Fibroblast of peridontal ligament (primary cell): ENCODE data around the gene TCEA2.

ENCODE experiments used
- DNase-seq: peaks from one replicate; pipeline ENCODE4 v3.0.0-alpha.2; 2010; ENCODE audit errors: extremely low read depth

The TCEA2 gene

DNA sequence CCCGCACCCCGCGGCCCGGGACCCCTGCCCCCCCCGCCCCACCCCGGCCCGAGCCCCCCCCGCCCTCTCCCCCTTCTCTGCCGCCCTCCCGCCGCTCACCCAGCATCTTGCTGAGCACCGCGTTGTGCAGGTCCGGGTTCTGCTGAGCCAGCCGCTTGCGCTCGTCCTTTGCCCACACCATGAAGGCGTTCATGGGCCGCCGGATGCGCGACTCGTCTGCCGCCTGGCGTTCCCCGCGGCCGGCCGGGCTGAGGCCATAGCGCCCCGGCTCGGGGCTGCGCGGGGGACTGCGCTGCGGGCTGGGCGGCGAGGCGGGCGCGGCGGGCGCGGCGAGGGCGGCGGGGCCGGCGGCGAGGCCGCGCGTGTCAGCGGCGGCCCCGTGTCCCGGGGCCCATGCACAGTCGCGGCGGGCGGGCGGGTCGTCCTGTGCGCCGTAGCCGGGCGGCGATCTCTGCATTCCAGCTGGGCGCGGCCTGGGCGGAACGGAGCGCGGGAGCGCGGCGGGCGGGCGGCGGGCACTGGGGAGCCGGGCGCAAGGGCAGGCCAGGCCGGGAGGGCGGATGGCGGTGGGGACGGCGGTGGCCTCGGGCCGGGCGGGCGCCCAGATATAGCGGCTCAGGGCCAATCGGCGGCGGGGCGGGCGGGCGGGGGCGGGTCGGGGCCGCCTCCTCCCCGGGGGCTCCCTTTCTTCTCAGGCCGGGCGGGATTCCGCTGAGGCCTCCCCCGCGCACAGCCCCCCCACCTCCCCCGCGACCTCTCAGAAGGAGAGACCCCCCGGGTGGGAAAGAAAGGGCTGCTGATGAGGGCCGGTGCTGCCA lies 13.7 kb upstream of the TCEA2 start, which contains the start of gene SOX18:
Gene SOX18, minus strand, starts transcription at position 580 of the 818 bp plus-strand sequence. Its CDS starts 123 bp downstream, at position 457.
- DNase-seq: no peak

- DNase-seq: no peak
Observed at GRCh38 chr20:64049878-64050260, 13.1 kb upstream of the TCEA2 start.

DNA sequence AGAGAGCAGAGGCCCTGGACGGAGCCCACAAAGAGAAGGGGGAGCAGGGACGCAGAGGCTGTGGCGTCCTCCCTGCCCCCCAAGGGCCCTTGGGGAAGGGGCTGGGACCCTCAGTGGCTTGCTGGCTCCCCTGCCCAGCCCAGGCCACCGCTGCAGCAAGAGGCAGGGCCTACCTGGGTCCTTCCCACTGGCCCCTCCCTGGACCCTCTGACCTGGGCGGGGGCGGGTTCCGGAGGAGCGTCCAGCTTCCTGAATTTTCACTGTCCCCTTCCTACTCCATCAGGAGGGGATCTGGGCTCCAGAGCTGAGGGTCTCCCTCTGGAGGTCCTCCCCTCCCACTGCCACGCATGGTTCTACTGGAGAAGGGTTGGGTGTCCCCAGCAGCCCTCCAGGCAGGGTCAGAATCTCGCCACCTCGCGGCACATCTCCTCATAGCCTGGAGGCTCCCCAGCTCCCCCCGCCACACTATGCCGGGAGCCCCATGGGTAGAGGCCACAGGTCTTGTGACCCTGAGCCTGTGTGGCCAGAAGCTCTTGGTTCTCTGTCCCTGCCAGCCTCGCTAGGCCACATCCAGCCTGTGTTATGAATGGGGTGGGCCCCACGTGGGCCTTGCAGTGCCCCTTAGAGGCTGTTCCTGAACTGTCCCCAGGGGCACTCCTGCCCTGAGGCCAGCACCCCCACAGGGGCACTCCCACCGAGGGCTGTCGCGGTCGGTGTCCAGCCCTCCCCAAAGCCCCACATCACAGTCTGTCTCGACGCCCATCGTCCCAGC lies 12.6 kb upstream of the TCEA2 start:
- DNase-seq: no peak

GRCh38 chr20:64051033-64051452 lies 12.0 kb upstream of the TCEA2 start:
- DNase-seq: no peak

GRCh38 chr20:64051561-64052325 lies 11.3 kb upstream of the TCEA2 start:
- DNase-seq: no peak

DNA sequence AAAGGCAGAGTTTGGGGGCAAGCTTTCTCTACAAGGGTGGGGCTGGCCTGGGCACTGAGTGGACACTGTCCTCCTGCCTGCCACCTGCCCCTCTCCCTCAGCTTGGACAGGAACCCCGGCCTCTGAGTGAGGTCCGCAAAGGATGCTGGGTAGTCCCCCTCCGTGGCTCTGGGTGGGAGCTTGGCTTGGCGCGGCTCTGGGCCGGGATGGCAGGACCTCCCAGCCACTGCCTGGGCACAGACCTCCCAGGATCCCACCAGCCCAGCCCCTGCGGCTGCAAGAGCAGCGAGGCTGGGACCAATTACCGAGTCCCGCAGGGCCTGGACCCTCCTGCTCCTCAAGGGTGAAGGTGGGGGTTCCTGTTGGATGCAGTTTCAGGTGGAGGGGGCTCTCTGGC lies 10.7 kb upstream of the TCEA2 start:
- DNase-seq: no peak

DNA sequence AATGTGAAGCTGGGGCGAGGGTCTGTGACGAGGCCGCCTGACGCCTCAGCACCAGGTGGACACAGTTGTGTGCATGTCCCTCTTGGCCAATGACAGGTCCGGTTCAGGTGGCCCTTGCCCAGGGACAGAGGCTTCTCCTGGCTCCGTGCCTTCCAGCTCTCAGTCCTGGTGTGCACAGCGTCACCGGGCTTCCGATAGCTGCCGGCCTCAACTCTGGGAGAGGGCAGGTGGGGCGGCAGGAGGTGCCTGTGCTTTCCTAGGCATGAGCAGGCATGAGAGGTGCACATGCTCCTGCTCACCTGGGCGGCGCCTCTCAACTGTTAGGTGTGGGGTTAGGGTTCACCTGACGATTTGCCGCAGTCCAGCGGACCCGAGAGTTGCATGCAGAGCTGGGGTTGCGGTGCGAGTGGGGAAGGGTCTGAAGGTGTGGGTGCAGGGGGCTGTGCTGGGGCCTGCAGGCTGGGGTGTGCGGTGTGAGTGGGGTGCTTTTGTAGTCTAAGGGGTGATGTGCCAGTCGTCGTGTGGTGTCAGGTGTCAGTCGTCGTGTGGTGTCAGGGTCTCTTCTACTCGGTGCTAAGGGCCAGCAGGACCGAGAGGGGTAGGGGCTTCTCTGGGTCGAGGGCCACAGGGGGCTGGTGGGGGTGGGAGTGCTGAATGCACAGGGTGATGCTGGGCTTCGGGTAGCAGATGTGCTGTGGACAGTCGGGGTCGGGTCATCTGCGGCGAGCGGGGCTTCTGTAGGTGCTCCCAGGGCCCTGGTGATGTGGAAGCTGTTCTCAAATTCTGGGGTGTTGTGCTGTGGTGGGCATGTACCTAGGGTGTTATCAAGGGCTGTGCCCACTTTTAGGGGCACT lies 9.8 kb upstream of the TCEA2 start:
- DNase-seq: no peak

- no peak for DNase-seq
Observed at GRCh38 chr20:64053841-64054661, 8.9 kb upstream of the TCEA2 start.

GRCh38 chr20:64055396-64055892 lies 7.6 kb upstream of the TCEA2 start:
- no peak for DNase-seq

GRCh38 chr20:64055893-64056638 lies 6.9 kb upstream of the TCEA2 start:
- no peak for DNase-seq

DNA sequence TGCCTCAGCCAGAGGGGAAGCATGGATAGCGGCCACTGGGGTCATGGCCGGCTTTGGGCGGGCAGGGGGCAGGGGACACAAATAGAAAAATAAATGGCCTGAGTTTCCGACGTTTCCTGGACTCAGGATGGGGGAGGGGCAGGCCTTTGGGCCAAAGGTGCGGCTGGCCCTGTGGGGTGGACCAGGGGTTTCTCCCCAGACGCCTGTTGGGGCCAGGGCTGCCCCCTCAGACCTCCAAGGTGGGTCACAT lies 6.4 kb upstream of the TCEA2 start:
- no peak for DNase-seq

DNA sequence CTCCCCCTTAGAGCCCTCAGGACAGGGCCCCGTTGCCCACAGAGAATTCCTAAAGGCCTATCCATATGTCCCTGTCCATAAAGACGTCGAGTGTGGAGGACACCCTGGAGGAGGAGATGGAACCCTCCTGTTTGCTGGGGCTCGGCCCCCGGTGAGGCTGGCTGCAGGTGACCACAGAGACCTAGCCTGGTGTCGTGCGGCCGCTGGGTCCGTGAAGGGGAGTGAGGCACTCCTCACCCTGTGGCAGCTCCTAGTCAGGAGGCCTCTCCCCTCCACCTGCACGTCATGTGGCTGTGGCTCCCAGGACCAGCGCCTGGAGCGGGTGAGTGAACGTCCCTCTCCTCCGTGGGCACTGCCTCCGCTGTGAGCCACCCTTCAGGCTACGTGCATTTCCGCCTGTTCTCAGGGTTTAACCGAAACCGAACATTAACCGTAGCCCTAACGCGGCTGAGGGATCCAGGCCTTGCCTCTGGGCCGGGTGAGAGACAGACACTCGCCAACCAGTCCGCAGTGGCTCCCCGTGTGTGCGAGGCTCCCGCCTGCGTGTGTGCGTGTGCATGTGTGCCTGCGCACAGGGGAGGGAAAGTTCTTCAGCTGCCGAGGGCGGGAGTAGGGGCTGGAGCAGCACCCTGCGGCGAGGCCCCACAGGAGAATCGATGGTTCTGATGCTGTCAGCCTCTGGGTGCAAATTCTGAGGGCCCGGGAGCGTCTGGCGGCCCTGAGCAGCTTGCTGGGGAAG lies 5.9 kb upstream of the TCEA2 start:
- no peak for DNase-seq

DNA sequence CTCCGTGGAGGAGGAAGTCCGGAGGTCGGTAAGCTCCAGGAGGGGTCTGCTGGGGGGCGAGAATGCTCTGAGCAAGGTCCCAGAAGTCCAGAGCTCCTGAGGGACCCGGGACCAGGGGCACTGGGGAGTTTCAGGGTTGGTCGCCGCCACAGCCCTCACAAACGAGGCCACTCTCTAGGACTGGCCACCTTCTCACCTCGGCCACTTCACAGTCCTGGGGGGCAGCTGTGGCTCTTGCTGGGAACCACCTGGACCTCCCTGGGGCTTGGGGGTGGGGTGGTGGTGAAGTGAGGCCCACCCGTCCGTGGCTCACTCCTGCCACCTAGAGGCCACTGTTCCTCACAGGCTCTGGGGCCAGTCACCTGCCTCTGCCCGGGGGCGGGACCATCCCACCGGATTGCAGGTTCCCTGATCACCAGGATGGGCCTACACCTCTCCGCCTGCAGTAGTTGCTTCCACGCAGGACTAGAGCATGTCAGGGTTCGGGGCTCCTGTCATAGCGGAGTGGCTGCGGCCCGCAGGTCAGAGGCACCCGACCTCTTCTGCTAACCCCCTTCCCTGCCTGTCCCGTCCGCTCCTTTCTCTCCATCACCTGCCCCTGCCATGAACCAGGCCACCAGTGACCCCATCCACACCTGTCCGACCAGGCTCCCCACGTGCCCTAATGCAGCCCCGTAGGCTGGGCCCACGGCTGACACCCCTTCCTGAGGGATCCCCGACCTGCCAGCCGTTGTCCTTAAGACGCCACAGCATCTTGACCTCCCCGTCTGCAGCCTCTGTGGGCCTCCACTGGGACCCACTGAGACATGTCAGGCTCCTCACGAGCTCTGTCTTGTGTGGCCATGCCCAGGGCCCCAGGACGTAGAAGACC lies 5.1 kb upstream of the TCEA2 start:
- peak; percentile 36 for DNase-seq

DNA sequence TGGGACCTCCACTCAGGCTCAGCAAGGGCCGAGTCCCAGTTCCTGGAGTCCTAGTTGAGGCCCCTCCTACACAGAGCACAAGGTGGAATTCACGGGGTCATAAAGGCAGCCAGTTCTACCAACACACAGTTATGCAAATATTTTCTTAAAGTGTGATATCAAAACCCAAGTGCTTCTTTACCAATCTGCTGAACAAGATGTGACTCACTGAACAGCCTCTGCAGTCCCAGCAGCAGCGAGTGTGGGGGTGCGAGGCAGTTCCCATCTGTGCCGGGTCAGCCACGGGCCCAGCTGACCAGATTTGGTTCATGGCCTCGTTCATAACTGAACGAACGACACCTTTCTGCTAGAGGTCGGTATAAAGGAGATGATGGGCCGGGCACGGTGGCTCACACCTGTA lies 4.5 kb upstream of the TCEA2 start:
- no peak for DNase-seq

GRCh38 chr20:64062276-64062595 lies 762 bp upstream of the TCEA2 start:
- DNase-seq: no peak

GRCh38 chr20:64063389-64064144 lies 569 bp downstream of the TCEA2 start:
- peak; percentile 5 for DNase-seq

- DNase-seq: peak; percentile 37
Observed at GRCh38 chr20:64064145-64064698, 1.2 kb downstream of the TCEA2 start.
